GM23338 (cell line): ENCODE data around the gene TMEM63C. TPM values are rescaled to one million over a fixed set of nuclear protein-coding genes. Genes with fewer than 3 reads are reported as not detected.

ENCODE experiments used
- ATAC-seq: fragments of 200-7000 bp; cut with Tn5 transposase; 3 replicates; pipeline ENCODE4 v1.9.1; 2020
- DNase-seq: peaks from one replicate; pipeline ENCODE4 v3.0.0-alpha.2; 2015; ENCODE audit warnings: low spot score
- H2AFZ ChIP-seq: fragments of 200-600 bp; sonication (generic); 2 replicates; pipeline ENCODE4 v1.8.0; 2016; ENCODE audit warnings: antibody characterized with exemption, mild to moderate bottlenecking, moderate library complexity
- H3F3A ChIP-seq: fragments of 200-600 bp; sonication (generic); replicated peaks from 2 replicates; pipeline ENCODE4 v1.8.0; 2017; ENCODE audit warnings: antibody characterized with exemption, mixed run types, low read depth
- H3K27ac ChIP-seq: fragments of 200-600 bp; sonication (generic); 2 replicates; pipeline ENCODE4 v1.6.1; 2016; ENCODE audit warnings: low read depth
- H3K27me3 ChIP-seq: fragments of 200-600 bp; sonication (generic); 2 replicates; pipeline ENCODE4 v1.8.0; 2016; ENCODE audit warnings: mild to moderate bottlenecking, mixed run types, moderate library complexity; ENCODE audit not compliant: insufficient read depth
- H3K36me3 ChIP-seq: fragments of 200-600 bp; sonication (generic); 2 replicates; pipeline ENCODE4 v1.8.0; 2016; ENCODE audit warnings: mild to moderate bottlenecking; ENCODE audit not compliant: insufficient read depth
- H3K4me1 ChIP-seq: fragments of 200-600 bp; sonication (generic); 2 replicates; pipeline ENCODE4 v1.8.0; 2016; ENCODE audit warnings: mild to moderate bottlenecking, moderate library complexity; ENCODE audit not compliant: insufficient read depth
- H3K4me2 ChIP-seq: fragments of 200-600 bp; sonication (generic); 2 replicates; pipeline ENCODE4 v1.7.1; 2017; ENCODE audit warnings: mixed run types
- H3K4me3 ChIP-seq: fragments of 200-600 bp; sonication (generic); 2 replicates; pipeline ENCODE4 v1.6.1; 2016; ENCODE audit warnings: mixed run types
- H3K79me2 ChIP-seq: fragments of 200-600 bp; sonication (generic); replicated peaks from 2 replicates; pipeline ENCODE4 v1.8.0; 2017; ENCODE audit warnings: mild to moderate bottlenecking; ENCODE audit not compliant: insufficient read depth
- H3K9me2 ChIP-seq: fragments of 200-600 bp; sonication (generic); 2 replicates; pipeline ENCODE4 v1.8.0; 2017; ENCODE audit not compliant: insufficient read depth
- H4K20me1 ChIP-seq: fragments of 200-600 bp; sonication (generic); replicated peaks from 2 replicates; pipeline ENCODE4 v1.8.0; 2017; ENCODE audit warnings: mild to moderate bottlenecking; ENCODE audit not compliant: insufficient read depth
- H3K27ac Mint-ChIP-seq: 2 replicates; pipeline ENCODE4 v1.8.0; 2020; ENCODE audit warnings: inconsistent platforms, mild to moderate bottlenecking, moderate library complexity, mixed read lengths
- H3K27me3 Mint-ChIP-seq: 3 replicates; pipeline ENCODE4 v1.8.0; 2022; ENCODE audit warnings: low read depth, mild to moderate bottlenecking, moderate library complexity, mixed read lengths, inconsistent platforms; ENCODE audit not compliant: insufficient read depth, poor library complexity
- H3K36me3 Mint-ChIP-seq: 3 replicates; pipeline ENCODE4 v1.8.0; 2021; ENCODE audit warnings: low read depth, mild to moderate bottlenecking, inconsistent platforms, moderate library complexity, mixed read lengths
- H3K4me1 Mint-ChIP-seq: 3 replicates; pipeline ENCODE4 v1.8.0; 2020; ENCODE audit warnings: mild to moderate bottlenecking, inconsistent platforms, mixed read lengths
- H3K4me3 Mint-ChIP-seq: 3 replicates; pipeline ENCODE4 v1.8.0; 2021; ENCODE audit warnings: moderate library complexity, mild to moderate bottlenecking, inconsistent platforms, mixed read lengths
- H3K9me3 Mint-ChIP-seq: 3 replicates; pipeline ENCODE4 v1.8.0; 2020; ENCODE audit warnings: moderate library complexity, mild to moderate bottlenecking, inconsistent platforms, mixed read lengths
- CREB1 ChIP-seq: fragments of 250-450 bp; sonication (Bioruptor Pico); IDR thresholded peaks from 2 replicates; pipeline ENCODE4 v1.5.0; 2020; ENCODE audit warnings: low read depth, mild to moderate bottlenecking, moderate library complexity
- CTCF ChIP-seq, 2 experiments: fragments of 200-600 bp in 1 of 2; sonication (generic) in 1 of 2; conservative IDR thresholded peaks; 2 replicates each; pipeline versions ENCODE4 v1.5.1 to v1.6.1; 2016 to 2017; ENCODE audit warnings: antibody characterized with exemption in 2 of 2, low read depth in 2 of 2, mild to moderate bottlenecking in 2 of 2, moderate library complexity in 1 of 2
- ETS1 ChIP-seq: IDR thresholded peaks from 2 replicates; pipeline ENCODE4 v1.6.1; 2016; ENCODE audit warnings: antibody characterized with exemption
- EZH2 ChIP-seq: fragments of 200-600 bp; sonication (generic); IDR thresholded peaks from one replicate; pipeline ENCODE4 v1.8.0; 2017; ENCODE audit warnings: antibody characterized with exemption, mild to moderate bottlenecking, low read depth; ENCODE audit not compliant: unreplicated experiment
- EZH2phosphoT487 ChIP-seq: fragments of 200-600 bp; sonication (generic); IDR thresholded peaks from one replicate; pipeline ENCODE4 v1.8.1; 2018; ENCODE audit warnings: antibody characterized with exemption; ENCODE audit not compliant: unreplicated experiment
- JUNB ChIP-seq: IDR thresholded peaks from one replicate; pipeline ENCODE4 v1.6.1; 2016; ENCODE audit warnings: antibody characterized with exemption; ENCODE audit not compliant: unreplicated experiment
- STAT1 ChIP-seq: IDR thresholded peaks from one replicate; pipeline ENCODE4 v1.6.1; 2016; ENCODE audit warnings: antibody characterized with exemption; ENCODE audit not compliant: unreplicated experiment
- ZNF114 ChIP-seq: fragments of 250-450 bp; sonication (Bioruptor Pico); IDR thresholded peaks from 2 replicates; pipeline ENCODE4 v1.5.0; 2020; ENCODE audit warnings: mild to moderate bottlenecking, moderate library complexity
- ZNF331 ChIP-seq: fragments of 250-450 bp; sonication (Bioruptor Pico); IDR thresholded peaks from 2 replicates; pipeline ENCODE4 v1.5.0; 2020; ENCODE audit warnings: low read depth, mild to moderate bottlenecking, moderate library complexity
- ZNF462 ChIP-seq: fragments of 250-450 bp; sonication (Bioruptor Pico); IDR thresholded peaks from 2 replicates; pipeline ENCODE4 v1.5.0; 2020; ENCODE audit warnings: mild to moderate bottlenecking, moderate library complexity
- polyA plus RNA-seq: library from polyadenylated mRNA; unstranded; fragments of >200 nt; fragmentation: Nextera tagmentation; extraction: Ambion mirVana; gene quantifications from 2 replicates; pipeline ENCODE4 v1.2.1, GENCODE V29; 2016
- total RNA-seq: library from RNA; depleted of rRNA; stranded (reverse); fragments of >200 nt; shearing (Covaris generic); gene quantifications from 2 replicates; pipeline ENCODE4 v1.2.3, GENCODE V29; 2014

Gene TMEM63C
- total and polyA plus RNA-seq, 2 experiments from 2014 or later = 2.1 to 6.3 TPM

- no peak for TF ChIP-seq JUNB
- TF ChIP-seq ETS1 = no peak
- no peak for TF ChIP-seq EZH2
These were observed 83.0 kb downstream of the TMEM63C start (continued) for GRCh38 chr14:77264466-77265186.

- H3K36me3 ChIP-seq = no peaks in the 10 kb centered on the region
- H2AFZ ChIP-seq = no peak overlapping the region
- H3K79me2 ChIP-seq = no peaks in the 10 kb centered on the region
- peaks cover 2% of the 10 kb centered on the region; the same call in 2 of the 3 replicates for H3K9me3 Mint-ChIP-seq
- no peak for ATAC-seq
- H3K27ac ChIP-seq = no peak overlapping the region
- peaks cover 24% of the 10 kb centered on the region for H3K27me3 Mint-ChIP-seq
- H3F3A ChIP-seq = peaks cover 4% of the 10 kb centered on the region; the same call in 1 of the 2 replicates
- peaks cover 23% of the 10 kb centered on the region for H3K27me3 ChIP-seq
- no peaks in the 10 kb centered on the region for H3K36me3 Mint-ChIP-seq
- H4K20me1 ChIP-seq = no peaks in the 10 kb centered on the region
- no peak overlapping the region for H3K4me3 Mint-ChIP-seq
- H3K4me3 ChIP-seq = no peak overlapping the region
- no peaks in the 10 kb centered on the region for H3K9me2 ChIP-seq
- no peak for DNase-seq
- no peak overlapping the region for H3K4me2 ChIP-seq
- peaks cover 6% of the 10 kb centered on the region for H3K4me1 Mint-ChIP-seq
- no peak overlapping the region for H3K27ac Mint-ChIP-seq
- no peaks in the 10 kb centered on the region; the same call in 1 of the 2 replicates for H3K4me1 ChIP-seq
- TF ChIP-seq CTCF (conservative IDR thresholded peaks at IDR 0.05; ENCODE audit: low read depth in 2 of 2) (no peak), EZH2phosphoT487 (no peak), CREB1 (CRISPR knock-in tag) (no peak), ZNF331 (no peak), STAT1 (no peak), EZH2 (no peak), ZNF462 (no peak), ZNF114 (CRISPR knock-in tag) (no peak), ETS1 (no peak), JUNB (no peak)
These were observed 83.6 kb downstream of the TMEM63C start for GRCh38 chr14:77265187-77265515.
